GM18505 (cell line): ENCODE data around the gene TDRD7.
"Not testable (repeated sequence)": the region's sequence is repeated elsewhere in the genome, so short reads cannot be mapped to it uniquely, and the experiment has no call there.

Experiments used
- ATAC-seq: cut with Tn5 transposase; IDR thresholded peaks from one replicate; pipeline ENCODE4 v1.9.1; 2021; ENCODE audit not compliant: unreplicated experiment
- POLR2A ChIP-seq: IDR thresholded peaks from 4 replicates; pipeline ENCODE4 v1.6.1; 2011; ENCODE audit warnings: borderline replicate concordance; ENCODE audit not compliant: insufficient read depth, insufficient read length; ENCODE audit errors: extremely low read depth

The TDRD7 gene

DNA sequence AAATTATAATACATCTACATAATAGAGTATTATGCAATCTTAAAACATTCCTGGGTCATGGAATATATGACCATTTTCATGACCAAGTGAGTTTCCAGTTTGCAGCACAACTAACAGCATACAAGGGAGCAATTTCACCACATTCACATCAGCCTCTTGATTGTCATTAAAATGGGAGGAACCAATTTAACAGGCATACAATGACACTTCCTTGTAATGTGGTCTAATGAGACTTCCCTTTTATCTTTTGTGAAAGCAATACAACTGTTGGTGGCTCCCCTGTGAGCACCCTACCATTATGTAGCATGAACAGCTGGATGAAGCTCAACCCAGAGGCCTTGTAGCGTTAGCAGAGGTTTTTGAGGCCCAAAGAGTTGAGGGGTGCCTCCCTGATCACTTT is 76.0 kb downstream of the TDRD7 start:
- no peak for ATAC-seq
- no peak for TF ChIP-seq POLR2A

GRCh38 chr9:97491216-97491999 is 79.5 kb downstream of the TDRD7 start:
- TF ChIP-seq POLR2A: no peak
- no peak for ATAC-seq

DNA sequence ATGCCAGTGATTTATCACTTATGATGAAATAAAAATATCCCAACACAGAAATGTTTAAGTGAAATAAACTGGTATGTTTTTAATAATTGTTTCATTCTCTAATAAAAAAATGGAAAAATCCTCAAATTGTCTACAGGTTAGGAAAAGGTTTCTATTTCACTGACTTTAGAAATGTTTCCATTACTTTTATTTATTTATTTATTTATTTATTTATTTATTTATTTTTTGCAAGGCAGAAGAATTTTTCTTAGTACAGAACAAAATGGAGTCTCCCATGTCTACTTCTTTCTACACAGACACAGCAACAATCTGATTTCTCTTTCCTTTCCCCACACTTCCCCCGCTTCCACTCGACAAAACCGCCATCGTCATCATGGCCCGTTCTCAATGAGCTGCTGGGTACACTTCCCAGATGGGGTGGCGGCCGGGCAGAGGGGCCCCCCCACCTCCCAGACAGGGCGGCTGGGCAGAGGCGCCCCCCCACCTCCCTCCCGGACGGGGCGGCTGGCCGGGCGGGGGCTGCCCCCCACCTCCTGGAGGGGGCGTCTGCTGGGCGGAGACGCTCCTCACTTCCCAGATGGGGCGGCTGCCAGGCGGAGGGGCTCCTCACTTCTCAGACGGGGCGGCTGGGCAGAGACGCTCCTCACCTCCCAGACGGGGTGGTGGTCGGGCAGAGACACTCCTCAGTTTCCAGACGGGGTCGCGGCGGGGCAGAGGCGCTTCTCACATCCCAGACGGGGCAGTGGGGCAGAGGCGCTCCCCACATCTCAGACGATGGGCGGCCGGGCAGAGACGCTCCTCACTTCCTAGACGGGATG is 85.9 kb downstream of the TDRD7 start:
- not testable (repeated sequence) for ATAC-seq

GRCh38 chr9:97498846-97499245 is 87.0 kb downstream of the TDRD7 start:
- ATAC-seq: not testable (repeated sequence)

- TF ChIP-seq POLR2A: no peak
- ATAC-seq: no peak
Measured at GRCh38 chr9:97500263-97500662, 88.4 kb downstream of the TDRD7 start.

GRCh38 chr9:97500765-97501176 is 88.9 kb downstream of the TDRD7 start:
- no peak for TF ChIP-seq POLR2A
- no peak for ATAC-seq

GRCh38 chr9:97501177-97501971 is 89.5 kb downstream of the TDRD7 start, which contains the start of gene TMOD1:
Gene TMOD1 (plus strand): TSS chr9:97501666. CDS start chr9:97524189, 22,523 bp downstream.
- ATAC-seq: peak; percentile 70
- peak; percentile 34 for TF ChIP-seq POLR2A

- ATAC-seq: peak; percentile 28
- no peak for TF ChIP-seq POLR2A
Measured at GRCh38 chr9:97501972-97502221, 90.0 kb downstream of the TDRD7 start.

- peak; percentile 15 for ATAC-seq
- TF ChIP-seq POLR2A: no peak
Measured at GRCh38 chr9:97502222-97502983, 90.5 kb downstream of the TDRD7 start.

DNA sequence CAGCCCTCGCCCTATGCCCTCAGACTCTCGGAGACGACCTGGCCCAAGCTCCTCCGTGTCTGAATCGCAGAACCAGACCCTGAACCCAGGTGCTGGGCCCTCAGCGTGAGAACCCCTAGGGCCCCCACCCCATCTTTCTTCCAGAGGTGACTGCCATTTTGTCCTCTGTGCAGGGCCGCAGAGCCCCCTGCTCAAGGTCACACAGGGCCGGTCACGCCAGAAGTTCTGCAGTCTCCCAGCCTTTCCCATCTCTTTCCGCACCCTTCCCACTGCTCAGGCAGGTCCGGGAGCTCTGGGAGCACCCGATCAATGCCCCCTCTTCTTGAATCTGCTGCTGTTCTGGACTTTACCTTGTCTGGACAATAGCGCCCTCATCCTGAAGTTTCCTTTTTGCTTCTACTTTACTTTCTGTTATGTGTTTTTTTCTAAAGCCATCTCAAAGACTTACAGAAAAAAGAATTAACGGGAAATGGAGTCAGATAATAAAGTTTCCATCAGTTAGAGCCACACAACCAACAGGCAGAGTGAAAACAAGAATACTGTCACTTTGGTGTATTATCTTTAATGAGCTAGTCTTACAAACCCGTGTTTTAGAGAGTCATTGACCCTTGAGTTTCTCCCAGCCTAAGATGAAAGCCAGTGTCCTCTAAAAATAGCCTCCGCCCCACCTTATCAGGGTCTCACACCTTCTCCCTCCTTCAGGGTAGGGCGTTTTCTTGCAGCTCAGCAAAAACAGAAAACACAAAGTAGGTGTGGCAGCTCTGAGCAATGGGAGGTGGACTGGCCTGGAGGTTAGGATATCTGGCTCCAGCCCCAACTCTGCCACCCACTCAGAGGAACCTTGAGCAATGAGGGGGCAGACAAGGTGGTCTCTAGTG is 91.3 kb downstream of the TDRD7 start:
- no peak for ATAC-seq
- TF ChIP-seq POLR2A: no peak

DNA sequence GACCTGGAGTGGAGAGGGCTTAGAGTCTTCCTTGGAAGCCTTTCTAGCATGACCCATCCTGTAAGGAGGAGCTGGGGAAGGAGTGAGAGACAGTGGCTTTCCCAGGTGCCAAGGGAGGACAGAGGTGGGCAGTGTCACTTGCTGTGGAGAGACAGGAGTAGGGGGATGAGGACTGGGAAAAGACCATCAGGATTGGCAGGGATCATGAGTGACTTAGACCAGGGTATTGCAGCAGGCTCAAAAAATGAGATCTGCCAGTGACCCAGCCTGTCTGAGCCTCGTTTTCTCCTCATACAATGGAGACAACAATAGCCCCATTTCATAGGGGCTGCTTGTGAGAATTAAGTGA is 91.9 kb downstream of the TDRD7 start:
- no peak for ATAC-seq
- no peak for TF ChIP-seq POLR2A

DNA sequence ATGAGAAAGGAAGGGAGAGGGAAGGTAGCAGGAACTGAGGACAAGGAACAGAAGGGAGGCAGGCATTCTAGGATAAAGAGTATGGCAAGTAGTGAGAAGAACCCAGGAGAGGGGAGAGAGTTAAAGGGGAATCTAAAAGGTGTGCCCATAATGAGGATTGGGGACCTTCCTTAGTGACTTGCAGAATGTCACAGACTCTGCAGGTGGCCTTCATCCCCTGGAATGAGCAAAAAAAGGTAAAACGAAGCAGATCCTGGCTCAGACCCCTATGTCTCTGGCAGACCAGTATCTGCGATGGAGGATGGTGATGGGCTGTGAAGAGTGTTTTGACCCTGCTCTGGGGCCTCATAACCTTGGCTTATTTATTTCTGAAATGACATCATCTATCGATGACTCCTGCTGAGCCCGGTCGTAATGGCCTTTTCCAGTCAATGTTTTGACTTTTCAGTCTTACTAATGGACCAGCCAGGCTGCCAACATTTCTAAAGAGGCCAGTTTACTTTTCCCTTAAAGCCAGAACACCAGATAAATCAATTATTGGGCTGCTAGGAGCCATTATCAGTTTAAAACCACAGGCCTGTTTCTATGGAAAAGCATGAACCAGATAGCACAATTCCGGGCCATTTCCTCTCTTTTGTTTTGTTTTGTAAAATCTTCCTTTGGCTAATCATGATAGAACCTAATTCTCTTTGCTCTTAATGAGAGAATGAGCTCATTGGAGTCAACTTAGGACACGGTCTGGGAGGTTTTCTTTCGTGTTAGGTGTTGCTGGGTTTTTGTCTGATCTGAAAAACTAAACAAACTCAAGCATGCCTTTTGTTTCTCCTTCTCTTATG is 92.7 kb downstream of the TDRD7 start:
- no peak for TF ChIP-seq POLR2A
- no peak for ATAC-seq

DNA sequence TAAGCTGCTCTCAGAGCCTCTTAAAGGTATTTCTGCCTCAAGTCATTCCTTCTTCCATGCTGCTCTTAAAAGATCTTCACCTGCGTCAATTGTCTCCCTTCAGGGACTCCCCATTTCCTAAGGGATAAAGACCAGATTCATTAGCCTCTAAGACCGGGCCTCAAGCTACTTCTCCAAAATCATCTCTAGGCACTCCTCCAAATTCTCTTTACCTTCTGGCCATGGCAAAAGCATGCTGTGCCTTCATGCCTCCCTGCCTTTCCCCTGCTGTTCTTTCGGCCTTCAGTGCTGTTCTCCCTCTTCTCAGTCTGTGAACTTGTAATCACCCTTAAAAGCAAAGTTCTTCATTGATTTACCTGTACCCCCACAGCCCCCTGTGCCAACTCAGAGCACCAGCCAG is 93.9 kb downstream of the TDRD7 start:
- TF ChIP-seq POLR2A: no peak
- ATAC-seq: no peak
